IPS DF 6.9 (cell line): ENCODE results near the gene PSG3.
"Not testable (repeated sequence)": the region's sequence is repeated elsewhere in the genome, so short reads cannot be mapped to it uniquely, and the experiment has no call there.

ENCODE experiments used
- DNase-seq: peaks from one replicate; pipeline ENCODE4 v3.0.0-alpha.2; 2013; ENCODE audit warnings: low read depth, low spot score
- H3K27ac ChIP-seq: one replicate; pipeline ENCODE4 v1.5.1; 2013; ENCODE audit warnings: low read length, control low read depth
- H3K27me3 ChIP-seq: 2 replicates; pipeline ENCODE4 v1.6.1; 2013; ENCODE audit warnings: mild to moderate bottlenecking, low read length; ENCODE audit not compliant: control insufficient read depth, insufficient read depth
- H3K36me3 ChIP-seq: 2 replicates; pipeline ENCODE4 v1.6.1; 2013; ENCODE audit warnings: low read length; ENCODE audit not compliant: control insufficient read depth, insufficient read depth
- H3K4me1 ChIP-seq: 2 replicates; pipeline ENCODE4 v1.6.1; 2013; ENCODE audit warnings: low read length; ENCODE audit not compliant: control insufficient read depth, insufficient read depth
- H3K4me3 ChIP-seq: 2 replicates; pipeline ENCODE4 v1.5.1; 2013; ENCODE audit warnings: mild to moderate bottlenecking, low read length
- H3K9me3 ChIP-seq: 2 replicates; pipeline ENCODE4 v1.6.1; 2013; ENCODE audit warnings: low read length, inconsistent platforms; ENCODE audit not compliant: control insufficient read depth, insufficient read depth
- WGBS: extraction: QIAGEN DNeasy Blood & Tissue Kit; methylation state at CpG from one replicate; pipeline ENCODE4 v1.1.7; 2013; ENCODE audit warnings: mixed read lengths, missing lambda C conversion rate; ENCODE audit not compliant: insufficient read length, insufficient coverage; 5-methylcytosine and 5-hydroxymethylcytosine counted together

The PSG3 gene

DNA sequence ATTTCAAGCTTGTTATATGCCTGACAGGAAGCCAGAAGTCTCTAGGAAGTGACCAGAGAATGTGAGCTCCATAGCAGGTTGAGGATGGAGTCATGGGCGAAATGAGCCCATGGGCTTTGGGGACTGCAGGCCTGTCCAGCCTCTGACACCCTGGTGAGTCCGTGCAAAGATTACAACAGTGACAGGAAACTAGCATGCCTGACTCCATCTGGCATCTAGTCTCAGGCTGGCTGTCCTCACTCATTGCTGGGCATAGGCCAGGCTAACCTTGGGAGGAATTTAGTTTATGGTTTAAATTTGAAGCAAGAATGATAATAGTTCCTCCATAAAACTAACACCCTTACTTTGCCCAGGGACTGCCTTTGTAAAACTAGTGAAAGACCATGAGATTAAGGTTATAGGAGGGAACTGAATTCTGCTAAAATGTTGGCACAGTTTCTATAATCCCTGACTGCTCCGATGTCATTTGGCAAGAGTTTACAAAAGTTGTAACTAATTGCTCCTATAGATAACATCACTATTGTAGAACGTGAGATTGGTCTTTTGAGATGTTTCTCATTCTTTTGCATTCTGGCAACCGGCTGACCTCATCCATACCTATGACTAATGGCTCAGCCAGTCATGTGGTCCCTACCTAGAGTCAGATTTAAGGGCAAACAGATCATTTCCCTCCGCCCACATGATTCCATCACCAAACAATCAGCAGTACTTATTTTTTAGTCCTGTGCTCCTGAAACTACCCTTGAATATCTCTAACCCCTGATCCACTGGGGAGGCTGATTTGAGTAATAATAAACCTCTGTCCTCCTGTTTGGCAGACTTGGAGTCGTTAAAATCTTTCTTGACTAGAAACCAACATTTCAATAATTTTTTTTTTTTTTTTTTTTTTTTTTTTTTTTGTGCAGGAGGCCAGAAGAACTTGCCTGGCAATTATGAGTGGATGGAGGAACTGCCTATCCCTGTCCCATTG is 21.0 kb upstream of the PSG3 start:
- H3K27me3 ChIP-seq, H3K9me3 ChIP-seq, H3K4me1 ChIP-seq, H3K27ac ChIP-seq, DNase-seq, H3K4me3 ChIP-seq, H3K36me3 ChIP-seq: not testable (repeated sequence)
- WGBS, result no CpG with 5 or more reads among the region's 7 CpGs

GRCh38 chr19:42758667-42759066 is 18.4 kb upstream of the PSG3 start:
- not testable (repeated sequence) for H3K4me3 ChIP-seq, H3K9me3 ChIP-seq, H3K36me3 ChIP-seq, DNase-seq, H3K27me3 ChIP-seq, H3K27ac ChIP-seq, H3K4me1 ChIP-seq
- no CpG with 5 or more reads among the region's 3 CpGs for WGBS

- no CpG with 5 or more reads among the region's 1 CpG for WGBS
- H3K36me3 ChIP-seq, result not testable (repeated sequence)
Observed at GRCh38 chr19:42752246-42752645, 12.0 kb upstream of the PSG3 start.

GRCh38 chr19:42741726-42742607 is 1.7 kb upstream of the PSG3 start:
- not testable (repeated sequence) for H3K4me1 ChIP-seq, H3K27me3 ChIP-seq, H3K27ac ChIP-seq, DNase-seq, H3K36me3 ChIP-seq, H3K9me3 ChIP-seq, H3K4me3 ChIP-seq
- WGBS, result no CpG with 5 or more reads among the region's 14 CpGs

More at GRCh38 chr19:42752246-42752645, 12.0 kb upstream of the PSG3 start:
- not testable (repeated sequence) for H3K9me3 ChIP-seq, H3K27me3 ChIP-seq, H3K27ac ChIP-seq, DNase-seq, H3K4me1 ChIP-seq, H3K4me3 ChIP-seq

- not testable (repeated sequence) for H3K27me3 ChIP-seq, H3K27ac ChIP-seq, H3K9me3 ChIP-seq, H3K4me3 ChIP-seq, DNase-seq, H3K4me1 ChIP-seq, H3K36me3 ChIP-seq
- no CpG with 5 or more reads among the region's 2 CpGs for WGBS
Observed at GRCh38 chr19:42737581-42738011, 2.7 kb downstream of the PSG3 start.

DNA sequence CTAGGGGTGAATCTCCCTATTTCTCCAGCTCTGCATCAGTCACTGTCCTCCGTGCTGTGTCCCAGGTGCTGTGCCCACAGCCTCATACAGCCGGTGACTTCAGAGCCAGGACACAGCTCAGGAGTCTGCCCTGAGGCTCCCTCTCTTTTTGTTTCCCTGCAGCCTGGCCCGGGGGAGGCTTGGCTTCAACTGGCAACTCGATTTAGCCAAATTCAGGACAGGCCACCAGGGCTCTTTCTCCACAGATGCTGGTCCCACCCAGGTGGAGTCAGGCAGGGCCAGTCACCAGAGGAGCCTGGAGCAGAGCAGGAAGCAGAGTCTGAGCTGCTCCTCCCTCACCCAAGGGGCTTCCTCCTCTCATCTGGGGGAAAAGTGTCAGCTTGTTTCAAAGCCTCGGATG is 11.9 kb downstream of the PSG3 start:
- not testable (repeated sequence) for H3K4me3 ChIP-seq, DNase-seq, H3K27ac ChIP-seq, H3K9me3 ChIP-seq, H3K36me3 ChIP-seq, H3K27me3 ChIP-seq, H3K4me1 ChIP-seq
- no CpG with 5 or more reads among the region's 5 CpGs for WGBS

GRCh38 chr19:42714000-42714399 is 26.3 kb downstream of the PSG3 start:
- not testable (repeated sequence) for H3K27me3 ChIP-seq, H3K27ac ChIP-seq, H3K36me3 ChIP-seq, H3K9me3 ChIP-seq, H3K4me1 ChIP-seq, DNase-seq, H3K4me3 ChIP-seq
- no CpG with 5 or more reads among the region's 1 CpG for WGBS

GRCh38 chr19:42712753-42713152 is 27.5 kb downstream of the PSG3 start:
- H3K27ac ChIP-seq, H3K27me3 ChIP-seq, H3K4me3 ChIP-seq, H3K36me3 ChIP-seq, H3K4me1 ChIP-seq, DNase-seq, H3K9me3 ChIP-seq: not testable (repeated sequence)
- no CpG with 5 or more reads among the region's 6 CpGs for WGBS

GRCh38 chr19:42710986-42711385 is 29.3 kb downstream of the PSG3 start:
- H3K9me3 ChIP-seq, H3K27me3 ChIP-seq, DNase-seq, H3K36me3 ChIP-seq, H3K4me1 ChIP-seq, H3K27ac ChIP-seq, H3K4me3 ChIP-seq: not testable (repeated sequence)
- no CpG with 5 or more reads among the region's 1 CpG for WGBS

DNA sequence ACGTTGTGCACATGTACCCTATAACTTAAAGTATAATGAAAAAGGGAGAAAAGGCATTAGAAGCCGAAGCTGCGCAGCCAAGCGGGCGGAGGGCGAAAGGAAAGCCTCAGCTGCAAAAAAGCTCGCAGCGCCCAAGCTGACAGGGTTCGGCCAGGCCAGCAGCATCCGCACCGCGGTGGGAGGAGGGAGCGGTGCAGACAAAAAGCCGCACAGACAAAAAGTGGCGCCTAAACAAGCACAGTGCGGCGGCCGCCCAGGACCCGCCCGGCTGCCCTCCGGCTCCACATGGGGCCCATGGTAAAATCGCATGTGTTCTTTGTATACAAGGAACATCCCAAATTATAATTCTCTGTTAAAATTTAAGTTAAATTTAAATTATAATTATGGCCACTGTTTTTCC is 42.4 kb downstream of the PSG3 start:
- Histone ChIP-seq H3K27me3 (no peaks in the 10 kb centered on the region), H3K9me3 (peaks cover 11% of the 10 kb centered on the region), H3K4me3 (no peak overlapping the region), H3K36me3 (no peaks in the 10 kb centered on the region), H3K4me1 (no peaks in the 10 kb centered on the region), H3K27ac (no peak overlapping the region)
- DNase-seq, result no peak
- WGBS, result no CpG with 5 or more reads among the region's 22 CpGs
